NCI-H2171 (cell line): ENCODE results near the gene KLF8.
"Not testable (repeated sequence)": the region's sequence is repeated elsewhere in the genome, so short reads cannot be mapped to it uniquely, and the experiment has no call there.

Source experiments
- DNase-seq: peaks from one replicate; lab custom pipeline; 2025; lab: John Stamatoyannopoulos, UW

Gene KLF8

DNA sequence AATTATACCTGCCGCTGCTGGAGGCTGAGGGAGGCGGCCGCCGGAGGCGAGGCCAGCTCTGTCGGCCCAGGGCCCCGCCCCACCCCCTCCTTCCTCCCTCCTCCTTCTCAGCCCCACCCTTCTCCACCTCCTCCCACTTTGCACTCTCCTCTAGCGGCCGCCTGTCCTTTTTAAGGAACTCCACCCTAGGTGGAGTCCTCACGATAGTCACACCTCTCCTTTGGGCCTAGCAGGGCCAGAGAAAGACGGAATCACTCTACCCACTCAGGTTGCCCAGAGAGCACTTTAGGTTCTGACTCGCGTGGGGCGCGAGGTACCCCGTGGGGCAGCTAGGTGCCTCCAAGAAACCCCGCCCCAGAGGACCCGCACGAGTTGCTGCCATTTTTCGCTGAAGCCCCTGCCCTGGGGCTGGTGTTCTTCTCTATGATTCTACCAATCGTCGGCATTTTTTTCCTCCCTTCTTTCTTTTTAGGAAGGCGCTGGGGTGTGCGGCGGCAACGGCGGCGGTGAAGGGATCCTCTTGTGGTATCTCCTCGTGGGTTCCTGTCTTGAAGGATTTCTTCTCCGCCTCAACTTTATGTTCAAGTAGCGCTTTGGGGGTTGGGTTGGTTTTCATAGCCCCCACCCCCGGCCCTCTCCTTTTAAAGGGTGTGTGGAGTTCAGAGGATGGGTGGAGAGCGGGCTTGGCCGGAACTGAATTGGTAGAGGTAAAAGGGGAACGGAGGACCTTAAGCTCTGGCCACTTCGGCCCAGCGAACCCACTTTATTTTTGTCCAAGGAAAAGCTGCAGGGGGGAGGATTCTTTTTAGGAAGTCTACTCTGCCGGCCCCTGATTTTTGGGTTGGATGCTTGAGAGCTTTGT is at the start of gene KLF8:
KLF8 (plus strand) TSS at position 136 of the 862 bp plus-strand sequence. CDS start 979 bp downstream, outside the sequence.
- DNase-seq, result no peak

DNA sequence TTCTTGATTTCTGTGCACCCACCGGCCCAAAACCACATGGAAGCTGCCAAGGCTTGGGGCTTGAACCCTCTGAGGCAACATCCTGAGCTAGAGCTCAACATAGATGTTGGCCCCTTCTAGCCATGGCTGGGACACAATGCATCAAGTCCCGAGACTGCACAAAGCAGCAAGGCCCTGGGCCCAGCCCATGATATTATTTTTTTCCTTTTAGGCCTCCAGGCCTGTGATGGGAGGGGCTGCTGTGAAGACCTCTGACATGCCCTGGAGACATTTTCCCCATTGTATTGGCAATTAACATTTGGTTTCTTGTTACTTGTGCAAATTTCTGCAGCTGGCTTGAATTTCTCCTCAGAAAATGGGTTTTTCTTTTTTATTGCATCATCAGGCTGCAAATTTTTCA is 25.2 kb upstream of the KLF8 start:
- DNase-seq, result not testable (repeated sequence)

DNA sequence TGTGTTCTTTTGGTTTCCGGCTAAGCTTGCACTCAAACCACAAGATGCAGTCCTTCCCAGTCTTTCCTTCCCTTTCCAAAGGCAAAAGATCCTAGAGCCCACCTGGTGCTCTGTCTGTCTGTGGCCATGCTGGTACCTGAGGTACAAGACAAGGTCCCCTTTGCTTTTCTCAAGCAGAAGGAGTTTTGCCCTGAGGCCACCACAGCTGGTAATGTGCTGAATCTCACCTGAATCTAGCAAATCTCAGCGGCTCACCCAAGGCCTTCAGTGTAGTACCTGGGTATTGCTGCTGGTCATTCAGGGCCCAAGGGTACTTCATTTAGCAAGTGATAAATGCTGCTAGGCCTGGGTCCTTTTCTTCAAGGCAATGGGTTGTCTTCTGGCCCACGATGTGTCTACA is 20.5 kb upstream of the KLF8 start:
- no peak for DNase-seq

DNA sequence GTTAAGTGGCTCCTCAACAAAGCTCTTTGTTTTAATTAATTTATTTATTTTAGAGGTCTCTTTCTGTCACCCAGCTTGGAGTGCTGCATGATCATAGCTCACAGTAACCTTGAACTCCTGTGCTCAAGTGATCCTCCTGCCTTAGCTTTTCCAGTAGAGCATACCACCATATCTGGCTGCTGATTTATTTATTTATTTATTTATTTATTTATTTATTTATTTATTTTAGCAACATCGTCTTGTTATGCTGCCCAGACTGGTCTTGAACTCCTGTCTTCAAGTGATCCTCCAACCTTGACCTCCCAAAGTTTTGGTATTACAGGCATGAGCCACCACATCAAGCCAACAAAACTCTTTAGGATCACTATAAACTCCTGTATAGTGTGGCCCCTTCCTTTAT is 15.8 kb upstream of the KLF8 start:
- no peak for DNase-seq

DNA sequence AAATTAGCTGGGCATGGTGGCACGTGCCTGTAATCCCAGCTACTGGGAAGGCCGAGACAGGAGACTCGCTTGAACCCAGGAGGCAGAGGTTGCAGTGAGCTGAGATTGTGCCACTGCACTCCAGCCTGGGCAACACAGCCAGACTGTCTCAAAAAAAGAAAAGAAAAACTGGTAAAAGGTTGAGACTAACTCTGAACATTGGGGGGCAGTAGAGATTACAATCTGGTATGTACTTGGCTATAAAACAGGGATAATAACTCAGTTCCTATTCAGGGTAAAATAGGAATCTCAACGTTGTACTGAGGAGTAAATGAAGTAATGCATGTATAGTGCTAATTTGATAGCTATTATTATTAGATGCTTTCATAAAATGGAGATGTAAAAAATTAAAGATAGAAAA is 12.5 kb upstream of the KLF8 start:
- no peak for DNase-seq

DNA sequence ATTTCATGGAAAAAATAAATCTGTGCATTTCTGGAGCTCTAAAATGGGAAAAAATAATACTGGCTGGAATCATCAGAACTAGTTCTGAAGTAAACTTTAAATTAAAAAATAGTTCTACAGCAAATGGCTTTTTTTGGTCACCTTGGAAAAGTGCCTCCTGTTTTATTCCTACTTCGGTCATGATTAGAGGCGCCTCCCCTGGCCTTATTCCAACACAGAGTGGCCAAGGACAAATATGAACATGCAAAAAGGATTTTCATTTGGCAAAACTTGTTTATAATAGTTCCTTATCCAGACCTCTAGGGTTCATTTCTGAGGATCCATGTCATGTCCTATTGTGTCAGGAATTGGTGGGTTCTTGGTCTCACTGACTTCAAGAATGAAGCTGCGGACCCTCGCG is 11.1 kb upstream of the KLF8 start:
- DNase-seq, result no peak

DNA sequence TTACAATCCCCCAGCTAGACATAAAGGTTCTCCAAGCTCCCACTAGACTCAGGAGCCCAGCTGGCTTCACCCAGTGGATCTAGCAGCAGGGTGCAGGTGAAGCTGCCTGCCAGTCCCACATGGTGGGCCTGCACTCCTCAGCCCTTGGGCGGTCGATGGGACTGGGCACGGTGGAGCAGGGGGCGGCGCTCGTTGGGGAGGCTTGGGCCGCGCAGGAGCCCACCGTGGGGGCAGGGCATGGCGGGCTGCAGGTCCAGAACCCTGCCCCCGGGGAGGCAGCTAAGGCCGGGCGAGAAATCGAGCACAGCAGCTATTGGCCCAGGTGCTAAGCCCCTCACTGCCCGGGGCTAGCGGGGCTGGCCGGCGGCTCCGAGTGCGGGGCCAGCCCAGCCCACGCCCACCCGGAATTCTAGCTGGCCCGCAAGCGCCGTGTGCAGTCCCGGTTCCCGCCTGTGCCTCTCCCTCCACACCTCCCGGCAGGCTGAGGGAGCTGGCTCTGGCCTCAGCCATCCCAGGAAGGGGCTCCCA is 9.6 kb upstream of the KLF8 start:
- no peak for DNase-seq

DNA sequence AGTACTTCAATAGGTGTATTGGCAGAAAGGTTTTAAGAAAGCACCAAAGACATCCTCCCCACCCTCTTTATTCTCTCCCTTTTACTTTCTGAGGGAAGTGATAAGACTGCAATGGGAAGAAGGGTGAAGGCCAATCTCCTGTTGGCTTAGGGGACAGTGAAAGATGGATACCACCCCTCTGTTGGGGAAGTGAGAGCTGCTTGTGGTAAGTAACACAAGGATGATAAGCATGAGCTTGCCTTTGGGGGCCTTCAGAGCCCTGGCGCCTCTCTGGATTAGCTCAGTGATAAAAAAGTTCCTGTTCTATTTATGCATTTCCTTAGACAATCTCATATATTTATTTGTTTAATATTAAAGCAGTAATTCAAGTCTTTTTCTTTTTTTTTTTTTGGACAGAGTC is 5.2 kb upstream of the KLF8 start:
- no peak for DNase-seq

- DNase-seq, result no peak
Measured at GRCh38 chrX:56228914-56229313, 3.2 kb upstream of the KLF8 start.

- DNase-seq, result no peak
Measured at GRCh38 chrX:56231537-56232090, 542 bp upstream of the KLF8 start.

GRCh38 chrX:56233100-56233499 is 944 bp downstream of the KLF8 start:
- DNase-seq, result no peak

- no peak for DNase-seq
Measured at GRCh38 chrX:56233682-56234081, 1.5 kb downstream of the KLF8 start.

GRCh38 chrX:56248492-56248891 is 16.3 kb downstream of the KLF8 start:
- no peak for DNase-seq

GRCh38 chrX:56253832-56254703 is 21.9 kb downstream of the KLF8 start:
- DNase-seq, result no peak

DNA sequence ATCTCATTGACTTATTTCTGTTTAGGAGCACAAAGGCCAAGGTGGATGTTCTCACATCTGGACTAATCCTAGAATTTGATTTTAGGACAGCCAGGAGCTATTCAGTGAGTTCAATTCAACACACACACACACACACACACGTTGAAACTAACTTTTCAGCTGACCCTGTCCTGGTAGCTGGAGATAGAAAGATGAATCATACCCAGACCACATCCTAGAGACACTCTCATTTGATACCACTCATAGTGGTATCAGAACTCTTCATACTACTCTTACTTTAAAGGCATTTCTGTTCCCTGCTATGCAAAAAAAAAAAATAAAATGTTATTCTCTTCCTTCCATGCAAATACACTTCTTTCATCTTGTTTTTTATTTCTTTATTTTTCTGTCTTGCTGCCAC is 36.7 kb downstream of the KLF8 start:
- no peak for DNase-seq

- no peak for DNase-seq
Measured at GRCh38 chrX:56278692-56279091, 46.5 kb downstream of the KLF8 start.

GRCh38 chrX:56279863-56280262 is 47.7 kb downstream of the KLF8 start:
- no peak for DNase-seq

DNA sequence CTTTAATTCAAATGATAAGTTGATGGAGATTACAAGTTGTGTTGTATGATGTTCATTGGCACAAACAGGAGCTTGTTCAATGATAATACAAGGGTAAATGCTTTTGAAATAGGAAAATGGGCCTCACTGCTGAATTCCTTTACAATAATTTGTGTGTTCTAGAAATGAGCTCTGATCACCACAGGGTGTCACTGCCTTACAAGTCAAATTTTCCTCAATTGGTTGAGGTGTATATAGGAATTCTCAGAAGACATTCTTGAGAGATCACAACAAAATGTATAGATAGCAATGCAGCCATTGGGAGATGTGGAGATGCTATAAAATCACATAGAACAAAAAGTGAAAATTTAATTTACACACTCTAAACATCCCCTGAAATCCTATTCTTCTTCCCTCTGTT is 49.6 kb downstream of the KLF8 start:
- DNase-seq, result no peak

DNA sequence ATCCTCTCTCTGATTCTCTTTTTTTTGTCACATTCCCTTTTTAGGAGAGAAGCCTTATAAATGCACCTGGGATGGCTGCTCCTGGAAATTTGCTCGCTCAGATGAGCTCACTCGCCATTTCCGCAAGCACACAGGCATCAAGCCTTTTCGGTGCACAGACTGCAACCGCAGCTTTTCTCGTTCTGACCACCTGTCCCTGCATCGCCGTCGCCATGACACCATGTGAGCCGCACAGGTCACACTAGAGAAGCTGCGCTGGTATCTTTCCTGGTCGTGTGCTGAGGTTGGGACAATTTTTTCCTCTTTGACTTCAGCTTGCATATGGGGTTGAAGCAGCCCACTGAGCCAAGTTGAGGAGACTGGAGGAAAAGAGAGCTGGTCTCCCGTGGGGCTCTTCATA is 52.1 kb downstream of the KLF8 start:
- DNase-seq, result no peak

DNA sequence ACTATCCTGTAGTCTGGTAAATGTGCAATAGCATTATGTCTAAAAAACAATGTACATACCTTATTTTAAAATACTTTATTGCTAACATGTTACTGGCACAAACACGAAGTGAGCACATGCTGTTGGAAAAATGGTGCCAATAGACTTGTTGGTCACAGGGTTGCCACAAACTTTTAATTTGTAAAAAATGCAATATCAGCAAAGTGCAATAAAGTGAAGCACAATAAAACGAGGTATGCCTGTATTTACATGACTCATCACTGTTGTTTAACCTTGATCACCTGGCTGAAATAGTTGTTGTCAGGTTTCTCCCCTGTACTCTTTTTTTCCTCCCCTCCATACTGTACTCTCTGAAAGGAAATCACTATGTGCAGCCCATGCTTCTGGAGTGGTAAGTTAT is 56.5 kb downstream of the KLF8 start:
- no peak for DNase-seq

GRCh38 chrX:56289449-56289848 is 57.3 kb downstream of the KLF8 start:
- DNase-seq, result no peak

- no peak for DNase-seq
Measured at GRCh38 chrX:56308726-56309125, 76.6 kb downstream of the KLF8 start.

DNA sequence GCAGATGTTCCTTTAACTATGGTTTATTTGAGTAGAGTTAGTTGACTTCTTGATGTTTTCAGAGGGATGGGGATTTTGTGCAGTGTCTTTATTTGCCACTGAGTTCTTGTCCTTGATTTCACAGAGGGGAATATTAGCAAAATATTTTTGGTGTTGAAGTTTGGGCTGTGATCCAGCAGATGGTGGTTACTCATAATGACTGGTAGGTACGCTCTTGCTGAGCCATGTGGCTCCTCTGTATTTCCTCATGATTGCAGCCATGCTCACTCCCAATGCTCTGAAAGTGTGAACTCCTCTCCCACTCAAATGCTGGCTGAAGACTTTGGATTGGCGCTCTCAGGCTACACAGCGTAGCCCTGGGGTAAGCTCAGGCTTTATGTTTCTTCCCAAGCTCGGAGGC is 77.7 kb downstream of the KLF8 start:
- DNase-seq, result no peak
